NCI-H2196 treated with DMSO at 0.1 percent for 48 hours (cell line): ENCODE measurements around the gene PTPRR.

Source experiments
- DNase-seq: peaks from one replicate; lab custom pipeline; 2025; ENCODE audit not compliant: unreplicated experiment; lab: John Stamatoyannopoulos, UW

The PTPRR gene

DNA sequence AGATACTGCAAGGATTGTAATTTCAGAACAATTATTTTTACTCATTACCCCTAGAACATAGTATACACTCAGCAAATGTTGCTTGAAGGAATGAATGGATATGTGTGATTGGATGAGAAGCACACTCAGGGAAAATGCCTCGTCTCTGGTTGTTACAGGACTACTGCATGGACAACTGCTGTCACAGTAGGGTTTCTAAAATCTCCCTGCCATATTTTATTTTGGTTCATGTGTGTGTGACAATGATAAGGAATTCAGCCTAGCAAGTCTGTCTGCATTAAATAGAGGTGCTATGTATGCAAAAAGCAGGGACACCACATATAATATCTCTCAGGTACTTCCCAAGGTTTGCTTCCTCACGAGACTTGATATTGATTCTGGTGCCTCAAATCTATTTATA is 1.4 kb downstream of the PTPRR start:
- DNase-seq = no peak

DNA sequence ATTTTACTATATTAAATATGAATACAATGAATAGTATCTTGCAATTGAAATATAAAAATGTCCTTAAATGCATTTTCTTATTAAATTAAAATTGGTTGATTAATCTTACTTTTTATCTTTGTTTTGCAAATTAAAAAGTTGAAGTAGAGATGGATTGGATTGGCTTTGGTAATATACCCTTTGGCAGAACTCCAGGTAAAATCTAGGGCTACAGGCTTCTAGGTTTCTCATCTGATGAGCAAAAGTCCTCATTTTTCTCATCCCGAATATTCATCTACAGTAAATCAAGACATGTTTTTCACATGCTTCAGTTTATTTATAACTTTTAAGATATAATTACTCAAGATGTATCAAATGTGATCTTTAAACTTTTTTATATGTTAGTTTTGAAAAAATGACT is 2.2 kb downstream of the PTPRR start:
- DNase-seq = no peak

DNA sequence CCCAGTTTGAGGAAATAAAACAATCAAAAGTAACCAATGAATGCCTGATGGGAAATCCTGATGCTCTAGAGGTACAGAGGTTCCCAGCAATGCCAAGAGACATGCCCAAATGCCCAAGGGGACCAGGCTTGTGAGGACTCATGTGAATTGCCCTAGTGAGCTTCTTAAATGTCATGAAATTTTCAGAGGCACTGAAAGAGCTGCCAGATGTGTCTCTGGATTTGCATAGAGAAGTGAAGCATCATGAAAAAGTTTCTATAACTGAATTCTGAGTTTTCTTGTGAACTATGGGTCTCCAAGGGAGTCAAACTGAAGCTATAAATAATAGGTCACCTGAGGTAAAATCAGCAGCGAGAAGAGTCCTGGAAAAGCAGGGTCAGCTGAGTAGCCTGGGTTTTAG is 9.9 kb downstream of the PTPRR start:
- no peak for DNase-seq

DNA sequence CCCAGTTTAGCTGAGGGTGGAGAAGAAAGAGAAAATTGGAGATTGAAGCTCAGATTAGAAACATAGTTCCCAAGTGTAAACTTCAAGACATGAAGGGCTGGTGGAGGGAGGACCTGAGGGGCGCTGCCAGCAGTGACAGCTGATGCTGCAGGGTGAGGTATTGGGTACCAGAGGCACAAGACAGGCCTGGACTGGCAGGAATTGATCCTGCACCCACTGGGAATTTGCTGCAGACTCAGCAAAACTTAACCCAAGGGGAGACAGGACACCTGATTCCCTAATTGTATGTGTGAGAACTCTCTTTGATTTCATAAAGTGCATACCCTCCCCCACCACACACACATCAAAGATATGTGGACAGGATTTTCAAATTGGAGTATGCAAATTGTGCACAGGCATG is 11.6 kb downstream of the PTPRR start:
- DNase-seq = no peak

DNA sequence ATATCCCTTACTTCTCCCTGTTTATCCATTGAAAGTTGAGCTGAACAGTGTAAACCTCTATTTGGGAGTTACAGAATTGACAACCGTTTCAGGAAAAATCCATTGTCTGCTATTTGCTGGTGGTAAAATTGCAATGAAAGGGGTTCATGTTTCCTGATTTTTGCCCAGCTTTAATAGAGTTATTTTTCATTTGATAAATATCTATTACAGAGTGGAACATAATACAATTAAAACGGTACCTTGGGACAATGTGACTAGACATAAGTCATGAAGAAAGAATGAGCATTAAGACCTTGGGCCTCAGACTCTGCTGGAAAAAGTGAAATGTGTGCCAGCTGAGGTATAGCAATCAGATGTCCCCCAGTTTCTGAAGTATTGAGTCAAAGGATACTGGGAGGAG is 13.1 kb downstream of the PTPRR start:
- DNase-seq = no peak

DNA sequence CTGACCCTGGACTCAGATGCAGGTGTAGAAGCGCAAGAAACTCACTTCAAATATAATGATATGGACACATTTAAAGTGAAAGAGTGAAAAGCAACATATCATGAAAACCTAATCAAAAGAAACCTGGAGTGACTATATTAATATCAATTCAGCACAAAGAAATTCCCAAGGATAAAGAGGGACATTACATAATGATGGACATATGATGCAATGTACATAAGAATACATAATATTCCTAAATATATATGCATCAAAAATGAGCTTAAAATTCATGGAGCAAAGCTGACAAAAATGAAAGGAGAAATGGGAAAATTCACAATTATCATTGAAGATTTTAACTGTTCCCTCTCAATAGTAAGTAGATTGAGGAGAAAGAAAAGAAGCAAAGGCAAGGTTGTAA is 24.6 kb downstream of the PTPRR start:
- DNase-seq = no peak

DNA sequence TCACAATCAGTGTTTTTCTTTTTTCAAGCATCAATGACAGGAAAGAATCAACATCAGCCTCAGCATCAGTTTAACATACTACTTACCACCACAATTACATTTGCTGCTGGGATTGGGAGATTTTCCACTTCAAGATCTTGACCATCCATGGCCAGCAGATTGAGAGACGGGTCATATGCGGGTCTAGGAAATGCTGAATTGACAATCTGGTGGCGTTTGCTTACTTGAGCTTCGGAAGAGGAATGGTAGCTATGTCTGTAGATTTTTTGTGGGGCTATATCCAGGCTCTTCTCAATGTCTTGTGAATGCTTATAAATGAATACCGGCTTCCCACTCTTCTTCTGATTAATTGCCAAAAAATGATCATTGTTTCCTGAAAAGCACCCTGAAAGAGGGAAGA is 27.9 kb downstream of the PTPRR start:
- DNase-seq = no peak

DNA sequence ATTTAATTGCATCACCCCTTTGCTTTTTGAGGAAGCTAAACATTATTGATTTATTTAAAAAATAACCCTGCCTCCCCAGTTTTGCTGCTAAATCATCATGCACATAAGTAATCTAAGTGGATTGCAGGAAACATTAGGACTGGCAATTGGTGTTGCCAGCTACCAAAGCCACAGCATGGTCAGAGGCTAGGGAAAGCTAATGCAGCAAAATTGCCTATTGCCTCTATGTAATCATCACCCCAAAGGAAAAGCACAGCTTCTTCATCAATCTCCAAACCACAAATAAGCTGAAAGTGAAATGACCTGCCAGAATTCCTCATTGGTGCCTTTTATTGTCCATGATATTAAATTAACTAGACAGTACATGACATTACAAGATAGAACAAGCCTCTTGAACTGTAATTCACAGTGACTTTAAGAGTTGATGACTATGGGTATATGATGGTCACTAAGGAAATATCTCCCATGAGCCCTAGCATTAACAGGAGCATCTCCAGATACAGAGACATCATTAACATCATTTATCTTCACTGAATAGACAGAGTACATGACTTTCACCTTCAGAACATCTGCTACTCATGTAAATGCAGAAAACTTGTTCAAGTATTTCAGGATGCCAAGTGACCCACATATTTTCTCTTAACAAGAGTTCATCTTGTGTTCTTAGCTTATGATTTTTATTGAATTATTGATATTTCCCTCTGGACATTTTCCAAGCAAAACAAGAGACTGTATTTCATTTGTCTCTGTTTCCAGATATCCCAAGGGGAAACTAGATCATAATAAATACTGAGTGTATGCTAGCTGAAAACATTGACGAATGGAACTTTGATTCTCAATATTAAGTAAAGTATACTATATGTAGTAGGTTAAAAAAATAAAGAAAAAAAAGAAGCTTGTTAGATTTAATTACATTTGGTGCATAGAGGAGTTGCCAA is 29.4 kb downstream of the PTPRR start:
- no peak for DNase-seq

DNA sequence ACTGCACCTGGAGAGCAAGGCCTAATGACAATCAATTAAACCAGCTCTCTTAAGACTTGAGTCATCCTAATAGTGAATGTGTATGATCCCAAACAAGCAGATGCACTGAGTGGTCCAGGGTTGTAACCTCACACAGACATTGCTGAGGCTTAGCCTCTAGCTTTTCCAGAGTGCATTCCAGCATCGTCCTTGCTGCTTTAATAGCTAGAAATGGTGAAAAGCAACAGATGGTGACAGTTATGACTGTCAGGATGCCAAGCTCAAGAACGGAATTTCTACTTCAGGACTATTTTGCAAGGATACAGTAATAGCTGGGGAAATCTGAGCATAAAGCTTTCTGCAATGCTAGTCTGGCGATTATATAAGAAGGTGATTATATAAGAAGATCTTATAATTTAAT is 34.6 kb downstream of the PTPRR start:
- no peak for DNase-seq

DNA sequence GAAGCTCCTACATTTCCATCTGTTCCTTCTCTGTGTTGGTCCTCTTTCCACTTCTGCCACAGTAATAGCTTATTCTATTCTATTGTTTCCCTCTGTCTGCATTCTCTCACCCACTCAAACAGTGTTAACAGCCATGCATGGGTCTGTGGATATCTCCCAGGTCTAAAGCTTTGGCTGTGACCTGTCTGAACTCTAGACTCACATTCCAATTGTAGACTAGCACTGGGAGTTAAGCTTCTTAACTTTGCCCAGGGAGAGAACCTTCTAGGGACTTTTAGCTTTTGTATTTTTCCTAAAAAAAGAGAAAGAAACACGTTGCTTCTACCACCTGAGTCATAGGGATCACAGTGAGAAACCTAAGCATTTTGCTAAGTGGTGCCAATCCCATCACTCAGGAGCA is 36.7 kb downstream of the PTPRR start:
- no peak for DNase-seq

DNA sequence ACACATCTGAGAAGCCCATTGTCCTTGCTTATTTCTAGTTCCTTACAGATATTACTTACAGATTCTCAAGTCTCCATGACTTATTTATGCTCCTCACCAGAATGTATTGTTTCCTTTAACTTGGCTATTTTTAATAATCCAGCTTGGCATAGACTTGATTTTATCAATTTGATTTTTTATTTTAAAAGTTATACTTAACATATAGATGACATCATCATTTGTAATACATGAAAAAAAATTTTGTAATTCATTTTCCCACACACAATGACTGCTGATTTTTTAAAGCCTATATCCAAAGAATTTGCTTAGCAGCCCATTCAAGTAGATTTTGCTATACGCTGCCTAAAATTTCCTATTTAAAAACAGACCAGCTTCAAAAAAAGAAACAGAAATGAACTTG is 39.8 kb downstream of the PTPRR start:
- no peak for DNase-seq

DNA sequence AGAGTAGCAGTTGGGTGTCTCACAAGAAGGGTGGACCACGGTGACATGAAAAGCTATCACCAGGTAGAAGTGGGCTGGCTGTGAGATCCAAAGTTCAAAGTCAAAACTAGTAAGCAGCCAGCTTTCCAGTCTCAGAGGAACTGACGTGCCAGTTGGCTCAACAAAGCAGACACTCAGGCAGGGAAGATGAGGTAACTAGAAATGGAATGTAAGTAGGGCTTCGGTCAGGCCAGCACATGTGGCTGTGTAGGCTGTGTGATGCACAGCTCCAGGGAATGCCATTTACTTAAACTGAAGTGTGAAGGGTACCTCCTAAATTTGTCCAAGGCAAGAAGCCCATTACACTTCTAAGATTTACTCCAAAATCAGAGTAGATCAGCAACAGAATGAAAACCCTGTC is 43.6 kb downstream of the PTPRR start:
- no peak for DNase-seq

DNA sequence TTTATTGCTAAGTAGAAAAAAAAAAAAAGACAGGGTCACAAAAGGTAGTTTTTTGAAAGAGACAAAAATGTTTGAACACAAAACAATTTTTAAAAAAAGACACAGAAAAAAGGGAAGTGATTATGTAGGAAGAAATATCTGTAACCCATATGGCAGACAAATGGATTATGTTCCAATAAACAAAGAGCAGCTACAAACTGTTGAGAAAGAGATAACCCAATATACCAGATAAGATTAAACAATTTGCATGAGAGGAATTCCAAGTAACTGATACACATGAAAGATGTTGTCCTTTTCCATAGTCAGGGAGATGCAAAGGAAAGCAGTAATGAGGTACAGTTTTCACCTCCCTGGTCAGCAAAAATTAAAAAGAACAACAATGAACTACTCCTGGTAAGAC is 44.9 kb downstream of the PTPRR start:
- no peak for DNase-seq

DNA sequence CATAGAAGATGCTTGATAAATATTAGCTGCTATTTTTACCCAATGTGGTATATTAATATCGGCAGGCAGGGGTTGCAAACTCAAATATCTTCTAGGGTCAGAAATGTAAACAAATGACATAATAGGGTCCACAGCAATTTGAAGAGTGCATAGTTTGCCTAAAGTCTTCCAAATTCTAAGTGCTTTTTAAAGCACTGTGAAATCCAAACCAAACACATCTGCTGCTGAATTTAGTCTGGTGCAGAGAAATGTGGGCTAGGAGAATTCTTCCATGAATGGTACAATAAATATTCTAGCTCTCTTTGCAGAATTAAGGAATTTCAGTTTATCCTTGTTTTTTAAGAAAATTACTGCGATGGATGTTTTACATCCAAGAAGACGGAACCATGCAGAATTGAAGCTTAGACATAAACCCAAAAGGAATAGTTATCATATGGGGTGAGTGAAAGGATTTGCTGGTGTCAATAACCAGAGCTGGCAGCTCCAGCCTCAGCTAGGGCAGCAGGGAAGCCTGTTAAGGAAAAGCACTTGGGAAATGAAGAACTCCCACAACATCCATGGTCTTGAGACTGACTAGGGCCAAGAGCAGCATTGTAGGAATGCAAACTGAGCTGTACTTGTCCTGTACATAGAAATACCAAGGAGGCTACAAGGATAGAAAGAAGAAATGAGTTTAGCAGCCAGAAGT is 65.5 kb downstream of the PTPRR start:
- DNase-seq = no peak

DNA sequence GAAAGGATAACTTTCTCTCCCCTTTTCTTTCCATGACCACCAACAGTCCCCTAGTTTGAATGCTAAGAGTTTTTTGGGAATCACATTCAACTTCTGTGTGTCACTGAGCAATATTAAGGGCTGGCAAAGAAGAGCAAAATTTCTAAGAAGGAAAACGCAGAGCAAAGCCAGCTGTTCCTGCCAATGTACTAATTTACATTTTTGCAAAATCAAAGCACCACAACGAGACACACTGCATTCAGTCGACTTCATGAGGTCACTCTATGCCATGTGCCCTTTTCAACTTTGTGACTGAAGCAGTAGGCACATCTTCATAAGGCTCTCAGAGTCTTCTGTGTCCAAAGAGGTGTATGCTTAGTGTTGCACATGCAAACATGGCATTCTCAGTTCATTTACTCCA is 66.4 kb downstream of the PTPRR start:
- no peak for DNase-seq

DNA sequence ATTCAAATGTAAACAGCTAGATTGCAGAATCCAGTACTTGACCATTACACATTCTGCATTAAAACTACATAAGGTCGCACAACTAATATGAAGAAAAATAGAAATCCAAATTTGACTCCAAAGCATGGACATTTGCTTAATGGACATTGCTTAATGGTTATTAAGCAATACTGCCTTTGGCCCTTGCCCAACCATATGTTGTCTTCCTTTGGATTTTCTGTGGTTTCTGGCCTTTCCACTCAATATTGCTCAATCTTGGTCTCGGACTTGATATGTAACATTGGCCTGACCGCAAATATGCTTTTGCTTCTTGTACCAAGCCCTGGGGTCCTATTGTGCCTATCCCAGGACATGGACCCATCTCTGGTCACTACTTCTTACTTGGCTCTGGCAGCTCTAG is 67.2 kb downstream of the PTPRR start:
- DNase-seq = no peak

DNA sequence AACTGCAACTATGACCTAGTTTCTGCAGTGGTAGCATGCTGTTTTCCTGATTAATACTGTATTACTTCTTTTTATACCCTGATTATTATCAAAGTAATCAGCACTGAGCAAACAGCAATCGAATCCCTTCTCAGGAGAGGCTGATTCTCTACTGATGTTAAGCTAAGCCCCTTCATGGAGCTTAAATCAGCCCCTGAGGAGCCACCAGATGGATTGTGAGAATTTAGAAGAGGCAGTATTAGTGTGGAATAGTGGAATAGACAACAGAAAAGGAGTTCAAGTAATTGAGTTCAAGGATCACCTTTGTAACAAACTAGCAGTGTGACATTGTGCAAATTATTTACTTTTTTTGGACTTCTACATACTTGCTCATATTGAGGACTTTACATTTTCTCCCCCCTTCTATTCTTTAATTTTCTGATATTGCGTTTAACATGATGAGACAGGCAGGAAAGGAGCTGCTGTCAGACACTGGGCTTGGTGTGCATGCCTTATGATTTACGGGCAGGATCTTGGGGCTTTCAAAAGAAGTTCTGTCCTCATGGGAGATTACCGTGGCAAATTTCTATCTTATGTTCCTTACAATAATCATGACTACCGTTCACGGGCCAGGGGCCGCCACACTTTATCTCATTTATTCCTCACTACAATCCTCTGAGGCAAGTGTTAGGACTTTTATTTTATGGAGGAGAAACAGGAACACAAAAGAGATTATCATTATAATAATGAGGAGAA is 68.0 kb downstream of the PTPRR start:
- DNase-seq = no peak

DNA sequence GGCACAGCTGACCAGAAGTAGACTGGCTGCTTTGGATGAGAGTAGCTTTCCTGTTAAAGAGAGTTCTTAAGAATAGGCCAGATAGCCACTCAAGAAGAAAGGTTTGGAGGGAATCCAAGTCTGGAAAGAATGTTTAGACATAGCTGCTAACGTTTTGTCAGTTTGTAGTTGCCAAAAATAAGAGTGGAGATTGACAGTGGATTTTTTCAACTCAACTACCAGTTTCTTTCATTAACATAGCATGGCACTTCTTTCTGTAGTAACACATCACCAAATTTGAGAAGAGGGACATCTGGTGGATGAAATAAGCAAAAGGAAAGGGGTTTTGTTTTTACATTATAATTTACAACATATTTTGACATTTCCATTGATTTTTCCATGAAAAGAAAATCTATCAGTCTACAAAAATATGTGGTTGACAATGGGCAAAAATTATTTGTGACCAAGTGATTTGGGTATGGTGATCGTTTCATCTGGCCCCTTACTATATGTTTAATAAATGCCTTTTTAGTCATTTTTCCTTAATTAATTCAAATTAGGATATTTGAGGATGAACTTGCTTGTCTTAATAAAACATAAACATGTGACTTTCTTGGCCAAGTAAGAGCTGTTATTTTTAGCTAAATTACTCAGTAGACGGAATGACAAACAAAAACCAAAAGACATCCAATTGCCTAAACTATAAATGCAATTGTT is 71.1 kb downstream of the PTPRR start:
- no peak for DNase-seq

DNA sequence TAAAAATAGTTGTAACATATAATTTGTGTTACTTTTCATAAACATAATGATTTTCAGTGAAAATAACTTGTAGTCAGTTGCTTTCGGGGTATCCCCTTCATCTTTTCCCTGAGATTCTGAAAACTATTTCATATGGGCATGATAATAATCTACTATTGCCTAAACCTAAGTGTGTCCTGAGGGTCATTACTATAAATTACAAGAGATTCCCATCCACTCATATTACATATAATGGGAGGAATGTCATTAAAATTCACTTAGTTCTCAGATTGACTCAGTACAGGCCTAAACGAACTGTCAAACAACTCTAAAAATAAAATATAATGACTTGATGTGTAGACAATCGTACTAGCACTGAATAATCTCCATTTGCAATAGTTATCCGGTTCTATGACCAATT is 72.7 kb downstream of the PTPRR start:
- DNase-seq = no peak

DNA sequence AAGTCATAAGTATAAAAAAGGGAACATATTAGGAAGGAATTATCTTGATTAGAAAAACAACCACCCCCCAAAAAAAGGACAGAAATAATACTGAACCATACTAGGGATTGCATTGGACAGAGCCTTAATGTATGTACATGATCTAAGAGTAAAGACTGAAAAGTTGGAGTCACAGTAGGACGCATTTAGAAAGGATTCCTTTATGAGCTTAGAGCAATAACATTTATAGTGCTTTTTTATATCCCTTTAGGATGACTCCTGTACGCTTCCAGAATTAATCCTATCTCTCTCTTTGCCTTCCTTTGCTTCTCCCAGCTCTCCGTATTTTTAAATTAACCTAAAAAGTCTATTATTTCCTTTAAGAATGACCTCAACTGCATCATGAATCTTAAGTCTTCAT is 75.3 kb downstream of the PTPRR start:
- no peak for DNase-seq

DNA sequence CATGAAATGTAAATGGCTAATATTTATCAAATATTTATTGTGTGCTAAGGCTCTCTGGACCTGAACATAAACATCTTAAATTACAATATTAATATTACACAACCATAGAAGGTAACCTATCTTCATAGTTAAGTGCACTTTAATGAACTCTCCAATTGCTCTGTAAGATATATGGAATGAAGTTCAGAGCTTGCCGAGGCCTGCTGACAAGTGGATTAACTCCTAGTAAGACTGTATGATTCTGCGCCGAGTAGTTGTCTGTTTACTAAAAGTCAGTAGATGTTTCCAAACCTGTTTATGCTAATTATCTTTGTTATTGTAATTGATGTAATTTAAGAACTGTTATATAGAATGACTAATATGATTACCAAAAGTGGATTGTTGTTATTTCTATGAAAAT is 77.2 kb downstream of the PTPRR start:
- no peak for DNase-seq
